GM21529 (cell line): ENCODE data around the gene MED16.

ENCODE experiments used
- ATAC-seq: cut with Tn5 transposase; IDR thresholded peaks from one replicate; pipeline ENCODE4 v1.9.1; 2021; ENCODE audit not compliant: unreplicated experiment

The MED16 gene

GRCh38 chr19:927780-928401 lies 34.9 kb upstream of the MED16 start:
- ATAC-seq = no peak

DNA sequence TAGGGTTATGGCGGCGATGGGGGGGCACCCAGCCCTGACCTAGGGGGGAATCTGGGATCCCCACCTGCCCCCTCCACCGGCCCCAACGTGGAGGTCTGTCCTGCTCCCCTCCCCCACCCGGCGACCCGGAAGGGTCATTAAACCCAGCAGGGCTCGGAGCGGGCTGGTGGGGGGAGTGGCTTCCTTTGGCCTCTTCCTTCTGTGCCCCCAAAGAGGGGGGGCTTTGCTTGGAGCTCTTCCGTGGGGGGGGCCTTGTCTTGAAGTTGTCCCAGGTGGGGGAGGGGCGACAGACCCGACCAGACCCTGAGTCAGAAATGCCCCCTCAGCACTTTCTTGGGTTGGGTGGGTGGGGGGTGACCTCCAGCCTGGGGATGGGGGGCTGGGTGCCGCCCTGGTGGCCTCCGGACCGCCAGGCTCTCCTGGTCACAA lies 34.4 kb upstream of the MED16 start:
- no peak for ATAC-seq

DNA sequence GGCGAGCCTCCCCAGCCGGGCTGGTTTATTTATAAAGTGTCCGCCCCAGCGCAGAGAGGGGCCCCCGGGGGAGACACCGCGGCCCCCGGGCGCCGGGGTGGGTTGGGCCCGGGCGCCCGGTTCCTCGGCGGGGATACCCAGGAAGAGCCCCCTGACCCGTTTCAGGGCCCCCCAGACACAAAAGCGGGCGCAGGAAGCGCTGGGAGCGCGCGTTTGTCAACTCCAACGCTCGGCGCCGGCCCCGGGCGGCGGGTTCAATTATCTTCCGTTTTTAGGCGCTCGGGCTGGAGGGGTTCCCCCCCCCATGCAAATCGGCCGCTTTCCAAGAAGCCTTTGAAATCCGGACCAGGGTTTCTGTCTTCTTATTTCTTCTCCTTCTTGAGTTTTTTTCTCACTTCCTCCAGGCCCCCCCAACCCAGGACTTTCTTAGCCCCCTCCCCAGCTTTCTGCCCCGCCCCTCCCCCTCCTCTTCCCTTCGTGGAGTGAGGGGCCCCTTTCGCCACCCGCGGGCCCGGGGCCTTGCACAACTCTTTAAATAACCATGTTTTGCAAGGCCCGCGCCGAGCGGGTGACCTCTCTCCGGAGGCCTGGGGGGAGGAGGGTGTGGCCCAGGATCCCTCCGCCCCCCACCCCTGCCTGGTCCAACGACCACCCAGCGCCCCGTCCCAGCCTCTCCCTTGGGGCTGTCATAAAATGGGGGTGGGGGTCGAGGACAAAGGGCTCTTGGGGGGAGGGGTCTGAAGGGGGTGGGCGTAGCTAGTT lies 33.8 kb upstream of the MED16 start:
- ATAC-seq = no peak

- no peak for ATAC-seq
Observed at GRCh38 chr19:926323-926588, 33.3 kb upstream of the MED16 start.

- peak; percentile 39 for ATAC-seq
Observed at GRCh38 chr19:925526-926322, 32.7 kb upstream of the MED16 start, which contains the start of gene ARID3A. ARID3A (plus strand) TSS chr19:926035; CDS start chr19:929529, 3,494 bp downstream.

- ATAC-seq = peak; percentile 35
Observed at GRCh38 chr19:925087-925525, 32.1 kb upstream of the MED16 start.

- ATAC-seq = no peak
Observed at GRCh38 chr19:924553-925086, 31.6 kb upstream of the MED16 start.

DNA sequence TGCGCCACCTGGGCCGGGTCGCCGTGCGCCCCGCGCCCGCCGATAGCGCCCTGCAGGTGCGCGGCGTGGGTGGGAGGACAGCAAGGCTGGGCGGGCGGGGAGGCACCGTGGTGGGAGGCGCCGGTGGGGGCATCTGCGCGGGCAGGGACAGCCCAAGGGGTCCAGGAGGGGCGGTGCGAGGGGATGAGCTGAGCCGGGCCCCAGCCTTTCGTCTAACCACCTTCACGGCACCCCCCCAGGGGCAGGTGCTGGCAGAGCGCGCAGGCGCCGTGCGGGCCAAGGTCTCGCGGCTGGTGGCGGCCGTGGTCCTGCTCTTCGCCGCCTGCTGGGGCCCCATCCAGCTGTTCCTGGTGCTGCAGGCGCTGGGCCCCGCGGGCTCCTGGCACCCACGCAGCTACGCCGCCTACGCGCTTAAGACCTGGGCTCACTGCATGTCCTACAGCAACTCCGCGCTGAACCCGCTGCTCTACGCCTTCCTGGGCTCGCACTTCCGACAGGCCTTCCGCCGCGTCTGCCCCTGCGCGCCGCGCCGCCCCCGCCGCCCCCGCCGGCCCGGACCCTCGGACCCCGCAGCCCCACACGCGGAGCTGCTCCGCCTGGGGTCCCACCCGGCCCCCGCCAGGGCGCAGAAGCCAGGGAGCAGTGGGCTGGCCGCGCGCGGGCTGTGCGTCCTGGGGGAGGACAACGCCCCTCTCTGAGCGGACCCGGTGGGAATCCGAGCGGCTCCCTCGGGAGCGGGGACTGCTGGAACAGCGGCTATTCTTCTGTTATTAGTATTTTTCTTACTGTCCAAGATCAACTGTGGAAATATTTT lies 27.3 kb upstream of the MED16 start:
- ATAC-seq = no peak

DNA sequence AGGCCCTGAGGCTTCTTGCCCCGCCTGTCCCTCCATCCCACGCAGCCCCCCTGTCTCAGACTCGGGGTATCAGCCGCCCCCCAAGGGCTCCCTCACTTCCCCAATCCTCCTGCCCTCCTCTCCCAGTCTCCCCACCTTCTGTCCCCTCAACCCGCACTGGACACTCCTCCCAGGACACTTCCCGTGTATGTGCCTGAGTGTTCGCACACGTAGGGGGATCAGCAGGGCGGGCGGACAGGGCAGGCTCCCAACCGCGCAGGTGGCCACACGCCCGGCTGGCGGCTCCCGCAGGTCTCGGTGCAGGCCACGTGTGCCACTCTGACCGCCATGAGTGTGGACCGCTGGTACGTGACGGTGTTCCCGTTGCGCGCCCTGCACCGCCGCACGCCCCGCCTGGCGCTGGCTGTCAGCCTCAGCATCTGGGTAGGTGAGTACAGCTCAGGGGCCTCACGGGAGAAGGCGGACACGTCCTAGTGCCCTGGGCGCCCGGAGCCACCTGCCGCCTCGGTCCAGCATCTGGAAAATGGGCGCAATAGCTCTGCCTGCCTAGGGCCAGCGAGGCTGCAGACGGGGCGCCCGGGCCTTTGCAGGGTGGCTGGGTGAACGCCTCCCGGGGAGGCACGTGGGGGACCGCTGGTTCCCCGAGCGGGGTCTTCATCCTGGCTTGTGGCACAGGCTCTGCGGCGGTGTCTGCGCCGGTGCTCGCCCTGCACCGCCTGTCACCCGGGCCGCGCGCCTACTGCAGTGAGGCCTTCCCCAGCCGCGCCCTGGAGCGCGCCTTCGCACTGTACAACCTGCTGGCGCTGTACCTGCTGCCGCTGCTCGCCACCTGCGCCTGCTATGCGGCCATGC lies 26.4 kb upstream of the MED16 start:
- no peak for ATAC-seq

GRCh38 chr19:918481-919198 lies 25.7 kb upstream of the MED16 start:
- ATAC-seq = no peak

GRCh38 chr19:918152-918437 lies 25.1 kb upstream of the MED16 start:
- ATAC-seq = no peak

DNA sequence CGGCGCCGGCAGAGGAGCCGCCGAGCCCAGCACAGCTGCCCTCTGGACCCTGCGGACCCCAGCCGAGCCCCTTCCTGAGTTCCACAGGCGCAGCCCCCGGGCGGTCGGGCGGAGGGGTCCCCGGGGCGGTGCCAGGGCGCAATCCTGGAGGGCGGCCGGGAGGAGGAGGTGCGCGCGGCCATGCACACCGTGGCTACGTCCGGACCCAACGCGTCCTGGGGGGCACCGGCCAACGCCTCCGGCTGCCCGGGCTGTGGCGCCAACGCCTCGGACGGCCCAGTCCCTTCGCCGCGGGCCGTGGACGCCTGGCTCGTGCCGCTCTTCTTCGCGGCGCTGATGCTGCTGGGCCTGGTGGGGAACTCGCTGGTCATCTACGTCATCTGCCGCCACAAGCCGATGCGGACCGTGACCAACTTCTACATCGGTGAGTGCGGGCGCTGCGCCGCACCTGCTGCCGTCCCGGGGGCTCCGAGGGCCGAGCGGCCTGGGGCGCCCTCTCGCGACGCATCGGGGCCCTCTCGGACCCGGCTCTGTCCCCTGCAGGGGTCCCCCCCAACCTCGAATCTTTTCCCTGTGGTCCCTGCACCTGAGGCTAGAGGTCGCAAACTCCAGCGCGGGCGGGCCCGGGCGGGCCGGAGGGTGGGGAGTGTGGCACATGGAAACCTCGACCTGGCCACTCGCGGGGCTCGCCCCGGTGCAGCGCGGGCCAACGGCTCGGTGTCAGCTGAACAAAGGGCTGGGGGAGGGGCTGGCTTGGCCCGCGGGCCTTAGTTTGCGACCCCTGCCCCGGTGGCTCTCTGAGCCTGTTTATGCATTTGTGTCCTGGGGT lies 24.6 kb upstream of the MED16 start, which contains the start of gene KISS1R:
Gene KISS1R (plus strand): TSS at position 11 of the 829 bp plus-strand sequence. CDS start 170 bp downstream, at position 181.
- no peak for ATAC-seq

DNA sequence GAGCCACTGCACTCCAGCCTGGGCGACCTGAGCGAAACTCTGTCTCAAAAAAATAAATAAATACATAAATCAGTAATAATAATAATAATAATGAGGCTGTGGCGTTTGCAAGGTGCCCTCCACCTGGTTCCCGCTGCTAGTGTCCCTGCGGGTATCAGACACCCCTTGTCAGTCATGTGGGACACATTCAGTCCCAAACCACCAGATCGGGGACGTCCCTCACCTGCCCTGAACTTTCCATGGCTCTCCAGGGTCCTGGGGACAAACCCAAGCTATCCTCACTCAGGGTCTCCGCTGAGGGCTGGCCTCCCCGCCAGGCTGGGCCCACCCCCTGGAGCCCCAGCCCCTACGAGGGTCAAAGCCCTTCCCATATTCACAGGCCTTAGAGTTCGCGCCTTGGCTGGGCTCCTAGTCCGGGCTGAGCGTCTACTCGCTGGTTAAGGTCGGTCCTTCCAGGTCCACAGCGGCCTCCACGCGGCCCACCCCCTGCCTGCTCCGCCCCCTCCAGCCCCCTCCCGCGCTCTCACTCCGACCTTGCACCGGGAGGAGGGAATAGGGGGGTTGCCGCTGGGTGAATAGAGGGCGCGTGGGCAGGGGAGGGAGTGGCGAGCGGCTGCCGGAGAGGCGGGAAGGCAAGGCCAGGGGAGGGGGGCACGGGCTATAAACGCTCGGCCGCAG lies 23.8 kb upstream of the MED16 start:
- ATAC-seq = no peak

DNA sequence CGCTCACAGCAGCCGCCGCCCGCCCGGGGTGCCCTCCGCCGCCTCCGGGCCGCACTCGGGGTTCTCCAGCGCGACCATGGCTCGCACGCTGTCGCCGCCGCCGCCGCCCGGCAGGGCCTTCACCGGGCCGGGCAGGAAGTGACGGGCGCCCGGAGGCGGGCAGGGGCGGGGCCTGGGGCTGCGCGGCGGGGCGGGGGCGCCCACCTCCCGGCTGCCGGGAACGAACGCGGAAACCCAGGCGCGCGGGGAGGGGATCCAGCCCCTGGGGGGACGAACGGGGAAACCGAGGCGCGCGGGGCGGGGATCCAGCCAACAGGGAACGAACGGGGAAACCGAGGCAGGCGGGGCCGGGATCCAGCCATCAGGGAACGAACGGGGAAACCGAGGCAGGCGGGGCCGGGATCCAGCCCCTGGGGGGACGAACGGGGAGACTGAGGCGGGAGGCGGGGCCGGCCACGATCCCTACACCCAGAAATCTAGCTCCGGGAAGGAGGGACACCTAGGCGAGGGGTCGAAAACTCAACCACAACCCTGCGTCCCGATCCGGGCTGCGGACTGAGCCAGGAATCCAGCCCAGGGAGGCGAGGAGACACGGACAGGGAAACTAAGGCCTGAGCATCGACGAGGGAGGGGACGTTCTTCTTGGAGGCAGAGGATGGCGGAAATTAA lies 20.2 kb upstream of the MED16 start, which contains the start of gene R3HDM4:
Gene R3HDM4 (minus strand): TSS at position 140 of the 669 bp plus-strand sequence. CDS start 62 bp downstream, at position 78.
- ATAC-seq = peak; percentile 42

GRCh38 chr19:912181-913079 lies 19.4 kb upstream of the MED16 start:
- ATAC-seq = no peak
